Retinal pigment epithelial cell (primary cell): ENCODE data around the gene SH2D6.
"Not testable (repeated sequence)": the region's sequence is repeated elsewhere in the genome, so short reads cannot be mapped to it uniquely, and the experiment has no call there.

Source experiments
- DNase-seq: peaks from one replicate; pipeline ENCODE4 v3.0.0-alpha.2; 2010; ENCODE audit warnings: low read depth
- H3K4me3 ChIP-seq: 2 replicates; pipeline ENCODE4 v1.5.1; 2011; ENCODE audit warnings: mild to moderate bottlenecking, low read length, control low read depth, moderate library complexity
- CTCF ChIP-seq: conservative IDR thresholded peaks from 2 replicates; pipeline ENCODE4 v1.5.1; 2011; ENCODE audit warnings: low read depth, low read length, control low read depth, inconsistent platforms

The SH2D6 gene

GRCh38 chr2:85378257-85378656 lies 40.3 kb upstream of the SH2D6 start:
- DNase-seq = no peak
- TF ChIP-seq CTCF = no peak
- no peak overlapping the region for H3K4me3 ChIP-seq

DNA sequence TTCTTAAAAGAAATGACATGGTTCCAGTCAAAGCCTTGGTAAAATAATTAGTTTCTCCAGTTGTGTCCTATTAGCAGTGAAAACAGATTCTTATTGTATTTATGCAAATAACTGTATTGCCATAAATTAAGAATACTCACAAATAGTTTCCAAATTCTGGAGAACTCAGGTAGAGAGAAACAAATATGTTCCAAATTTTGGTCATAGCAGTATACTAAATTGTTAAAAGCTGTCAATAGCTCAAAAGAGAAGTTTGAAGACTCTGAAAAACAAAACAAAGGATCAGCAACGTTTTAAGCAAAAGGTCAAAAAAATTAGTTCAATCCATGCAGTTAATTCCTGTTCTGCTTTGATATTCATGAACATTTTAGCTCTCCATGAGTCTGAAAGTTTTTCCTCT lies 38.5 kb upstream of the SH2D6 start:
- no peak for TF ChIP-seq CTCF
- no peak for DNase-seq
- H3K4me3 ChIP-seq = no peak overlapping the region

DNA sequence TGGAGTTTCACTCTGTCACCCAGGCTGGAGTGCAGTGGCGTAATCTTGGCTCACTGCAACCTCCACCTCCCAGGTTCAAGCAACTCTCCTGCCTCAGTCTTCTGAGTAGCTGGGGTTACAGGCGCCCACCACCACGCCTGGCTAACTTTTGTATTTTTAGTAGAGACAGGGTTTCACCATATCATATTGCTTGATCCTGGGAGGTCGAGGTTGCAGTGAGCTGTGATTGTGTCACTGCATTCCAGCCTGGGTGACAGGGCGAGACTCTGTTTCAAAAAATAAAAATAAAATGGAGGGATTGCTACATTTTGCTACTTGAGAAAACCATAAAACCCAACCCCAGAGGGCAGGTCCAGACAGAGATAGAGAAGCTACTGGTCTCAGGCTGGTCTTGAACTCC lies 35.4 kb upstream of the SH2D6 start:
- DNase-seq, H3K4me3 ChIP-seq: not testable (repeated sequence)

DNA sequence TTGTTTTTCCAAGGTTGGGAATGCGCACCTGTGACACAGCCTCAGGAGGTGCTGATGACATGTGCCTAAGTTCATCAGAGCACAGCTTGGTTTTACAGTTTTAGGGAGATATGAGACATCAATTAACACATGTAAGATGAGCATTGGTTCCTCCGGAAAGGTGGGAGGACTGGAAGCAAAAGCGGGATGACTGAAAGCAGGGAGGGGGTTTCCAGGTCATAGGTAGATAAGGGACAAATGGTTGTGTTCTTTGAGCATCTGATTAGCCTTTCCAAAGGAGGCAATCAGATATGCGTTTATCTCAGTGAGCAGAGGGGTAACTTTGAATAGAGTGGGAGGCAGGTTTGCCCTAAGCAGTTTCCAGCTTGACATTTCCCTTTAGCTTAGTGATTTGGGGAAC lies 34.7 kb upstream of the SH2D6 start:
- H3K4me3 ChIP-seq = no peak overlapping the region
- DNase-seq = no peak
- no peak for TF ChIP-seq CTCF

GRCh38 chr2:85385746-85386145 lies 32.8 kb upstream of the SH2D6 start:
- no peak for TF ChIP-seq CTCF
- H3K4me3 ChIP-seq = no peak overlapping the region
- DNase-seq = no peak

DNA sequence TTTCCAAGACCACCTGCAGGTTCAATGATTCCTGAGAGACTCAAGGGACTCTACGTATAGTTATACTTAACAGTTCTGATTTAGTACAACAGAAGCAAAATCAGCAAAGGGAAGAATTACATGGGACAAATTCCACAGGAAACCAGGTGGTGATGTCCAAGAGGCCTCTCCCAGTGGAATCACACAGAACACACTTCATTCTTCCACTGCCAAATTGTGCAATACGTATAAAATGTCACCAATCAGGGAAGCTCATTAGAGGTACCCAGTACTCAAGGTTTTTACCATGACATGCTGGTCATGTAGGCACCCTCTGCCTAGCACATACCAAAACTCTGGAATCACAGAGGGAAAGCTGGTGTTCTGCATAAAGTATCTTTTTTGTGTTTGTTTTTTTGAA lies 30.8 kb upstream of the SH2D6 start:
- TF ChIP-seq CTCF = no peak
- DNase-seq = no peak
- H3K4me3 ChIP-seq = no peak overlapping the region

- no peak overlapping the region for H3K4me3 ChIP-seq
- no peak for DNase-seq
- TF ChIP-seq CTCF = no peak
Observed at GRCh38 chr2:85388878-85389538, 29.5 kb upstream of the SH2D6 start.
